Erythroblast (primary cell): ENCODE data around the gene BASP1.

Experiments used
- GATA1 ChIP-seq: IDR thresholded peaks from 2 replicates; pipeline ENCODE4 v1.6.1; 2011; ENCODE audit warnings: low read depth, mild to moderate bottlenecking, control low read depth, low read length, moderate library complexity
- POLR2A ChIP-seq: IDR thresholded peaks from 2 replicates; pipeline ENCODE4 v1.6.1; 2011; ENCODE audit warnings: mild to moderate bottlenecking, low read length

- TF ChIP-seq POLR2A (no peak), GATA1 (no peak)
Measured at GRCh38 chr5:17192191-17192590, 25.2 kb upstream of the BASP1 start.
